CD4-positive, alpha-beta T cell treated with Interleukin-15 for 4 hours (primary cell): ENCODE data around the gene DPYSL3.
"Not testable (repeated sequence)": the region's sequence is repeated elsewhere in the genome, so short reads cannot be mapped to it uniquely, and the experiment has no call there.

Experiments
- DNase-seq: peaks from one replicate; pipeline ENCODE4 v3.0.0-alpha.2; 2020; ENCODE audit warnings: low spot score

Gene DPYSL3

DNA sequence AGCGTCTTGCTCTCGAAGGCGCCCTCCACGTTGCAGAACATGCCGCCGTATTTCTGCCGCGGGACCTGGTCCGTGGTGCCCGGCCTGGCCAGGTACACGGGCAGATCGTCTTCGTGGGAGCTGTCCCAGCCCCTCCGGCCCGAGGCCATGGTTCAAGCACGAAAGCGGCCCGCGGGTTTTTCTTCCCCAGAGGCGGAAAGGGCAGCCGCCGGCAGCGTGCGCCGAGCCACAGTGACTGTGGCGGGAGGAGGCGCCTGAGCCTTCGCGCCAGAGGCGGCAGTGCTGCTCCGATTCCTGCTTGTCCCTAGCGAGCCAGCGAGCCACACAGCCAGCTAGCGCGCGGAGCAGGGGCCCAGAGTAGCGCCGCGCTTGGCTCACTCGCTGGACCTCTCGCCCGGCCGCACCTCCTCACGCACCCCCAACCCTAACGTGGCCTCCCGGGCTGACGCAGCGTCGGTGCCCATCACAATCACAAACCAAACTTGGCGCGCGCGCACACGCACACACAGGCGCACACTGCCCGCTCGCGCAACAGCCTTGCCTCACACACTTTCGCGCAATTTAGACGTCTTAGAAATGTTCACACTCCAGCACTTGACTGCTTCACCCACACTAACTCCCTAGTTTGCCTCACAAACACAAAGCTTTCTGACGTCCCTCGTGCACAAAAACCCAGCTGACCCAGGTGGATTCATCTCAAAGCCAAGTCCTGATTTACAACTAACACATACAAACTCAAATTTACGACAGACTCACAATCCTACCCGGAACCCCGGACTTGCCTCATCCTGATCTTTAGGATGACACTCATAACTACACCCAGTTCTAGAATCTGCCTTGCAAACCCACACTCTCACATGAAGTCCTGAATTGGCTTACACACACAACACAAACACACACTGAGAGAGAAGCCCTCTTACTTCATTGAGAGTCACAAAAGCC, at the start of gene DPYSL3:
TSS of gene DPYSL3 (minus strand) at position 359 of the 942 bp plus-strand sequence. CDS start at position 149, 210 bp downstream.
- no peak for DNase-seq

DNA sequence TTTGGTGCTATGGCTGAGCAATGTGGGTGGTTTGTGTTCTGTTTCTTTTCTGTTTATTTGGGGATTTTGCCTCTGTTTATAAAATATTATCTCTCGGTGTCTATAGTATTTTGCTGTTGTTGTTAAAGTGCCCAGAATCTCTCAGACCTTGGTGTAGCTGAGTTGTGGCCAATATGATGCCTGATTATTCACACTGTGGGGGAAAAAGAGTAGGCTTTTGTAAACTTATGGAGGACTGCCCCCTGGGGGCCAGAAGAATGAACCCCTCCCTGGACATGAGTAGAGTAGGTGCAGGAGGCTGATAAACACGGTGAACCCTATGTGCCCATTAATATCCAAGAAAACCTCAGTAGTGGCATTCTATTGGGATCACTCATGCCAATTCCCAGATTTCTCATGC, 49.0 kb upstream of the DPYSL3 start:
- DNase-seq = no peak

DNA sequence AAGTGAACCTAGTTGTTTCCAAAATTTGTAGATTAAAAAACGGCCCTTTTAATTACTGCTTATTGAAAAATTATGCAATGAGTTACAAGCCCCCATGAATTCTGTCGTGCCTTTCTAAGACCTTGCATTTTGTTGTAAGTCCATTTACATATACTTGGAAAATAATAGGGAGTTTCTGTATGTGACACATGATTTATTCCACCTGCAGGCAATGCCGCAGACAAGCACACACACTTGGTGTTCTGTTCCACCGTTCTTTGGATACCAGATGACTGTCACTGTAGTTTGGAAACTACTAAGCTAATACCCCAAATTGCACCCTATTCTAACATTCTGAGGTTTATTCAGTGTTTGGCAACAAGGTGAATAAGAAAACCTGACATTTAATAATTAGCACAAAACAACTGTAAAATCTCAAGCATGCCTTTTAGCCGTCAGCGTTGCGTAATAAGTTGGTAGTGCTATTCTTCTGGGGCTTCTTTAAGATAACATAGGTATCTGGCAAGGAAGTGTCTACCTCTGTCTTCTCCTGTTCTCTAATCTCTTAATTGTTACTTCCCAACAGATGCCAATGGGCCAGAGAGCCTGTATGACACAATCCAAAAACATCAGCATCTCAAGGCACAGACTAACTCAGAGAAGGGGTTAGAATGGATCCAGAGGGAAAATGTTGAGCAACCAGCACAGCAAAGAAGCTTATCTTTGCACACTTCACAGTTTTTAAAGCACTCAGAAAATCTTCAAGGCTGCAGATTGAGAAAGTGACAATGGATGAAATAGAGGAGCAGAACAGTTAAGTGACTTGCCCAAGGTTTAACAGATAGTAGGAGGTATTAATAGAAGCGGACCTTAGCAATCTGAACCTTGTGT, 48.2 kb upstream of the DPYSL3 start:
- no peak for DNase-seq

DNA sequence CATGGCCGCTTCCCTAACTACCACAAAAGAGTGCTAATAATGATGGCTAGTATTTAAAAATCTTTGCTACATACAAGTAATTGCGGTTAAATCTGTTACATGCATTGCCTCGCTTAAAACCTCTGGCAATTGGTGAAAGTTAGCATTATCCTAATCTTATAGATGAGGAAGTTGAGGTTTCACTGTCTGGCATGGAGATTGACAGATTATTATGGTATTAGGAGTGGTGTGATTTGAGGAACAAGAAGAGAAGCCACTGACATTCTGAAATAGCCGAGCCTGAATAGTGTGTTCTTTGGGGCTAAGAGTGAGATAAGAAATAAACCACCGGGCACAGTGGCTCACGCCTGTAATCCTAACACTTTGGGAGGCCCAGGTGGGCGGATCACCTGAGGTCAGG, 45.3 kb upstream of the DPYSL3 start:
- DNase-seq = no peak

DNA sequence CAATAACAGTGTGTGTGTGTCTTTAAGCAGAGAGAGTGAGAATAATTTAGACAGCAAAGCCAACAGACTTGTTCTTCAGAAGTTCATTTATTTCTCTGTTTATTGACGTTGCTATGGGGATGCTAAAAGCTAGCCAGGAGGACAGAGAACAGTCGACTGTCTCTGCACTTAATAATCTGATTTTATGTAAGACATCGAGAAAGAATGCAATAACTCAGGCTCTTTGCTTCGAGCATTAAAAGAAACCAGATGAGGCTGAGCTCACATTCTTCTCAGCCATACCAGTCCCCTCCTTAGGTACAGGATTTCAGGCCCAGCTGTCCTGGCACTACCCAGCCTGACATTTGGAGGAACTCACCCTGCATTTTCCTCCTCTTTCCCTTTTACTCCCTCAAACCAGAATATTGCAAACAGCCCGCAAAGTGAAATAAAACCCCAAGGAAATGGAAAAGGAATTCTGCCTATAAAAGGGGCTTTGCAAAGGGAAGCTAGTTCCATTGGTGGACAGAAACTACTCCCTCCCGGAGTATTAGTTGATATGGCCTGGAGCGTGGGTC, 44.5 kb upstream of the DPYSL3 start:
- DNase-seq = no peak

DNA sequence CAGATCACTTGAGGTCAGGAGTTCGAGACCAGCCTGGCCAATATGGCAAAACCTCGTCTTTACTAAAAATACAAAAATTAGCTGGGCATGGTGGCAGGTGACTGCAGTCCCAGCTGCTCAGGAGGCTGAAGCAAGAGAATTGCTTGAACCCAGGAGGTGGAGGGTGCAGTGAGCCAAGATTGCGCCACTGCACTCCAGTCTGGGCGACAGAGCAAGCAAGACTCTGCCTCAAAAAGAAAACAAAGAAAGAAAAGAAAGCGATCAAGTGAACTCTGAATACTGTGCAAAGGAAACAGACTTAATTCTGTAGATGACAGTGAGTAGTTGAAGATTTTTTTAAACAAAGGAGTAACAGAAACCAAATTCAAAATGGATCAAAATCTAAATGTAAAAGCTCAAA, 43.9 kb upstream of the DPYSL3 start:
- DNase-seq = not testable (repeated sequence)

DNA sequence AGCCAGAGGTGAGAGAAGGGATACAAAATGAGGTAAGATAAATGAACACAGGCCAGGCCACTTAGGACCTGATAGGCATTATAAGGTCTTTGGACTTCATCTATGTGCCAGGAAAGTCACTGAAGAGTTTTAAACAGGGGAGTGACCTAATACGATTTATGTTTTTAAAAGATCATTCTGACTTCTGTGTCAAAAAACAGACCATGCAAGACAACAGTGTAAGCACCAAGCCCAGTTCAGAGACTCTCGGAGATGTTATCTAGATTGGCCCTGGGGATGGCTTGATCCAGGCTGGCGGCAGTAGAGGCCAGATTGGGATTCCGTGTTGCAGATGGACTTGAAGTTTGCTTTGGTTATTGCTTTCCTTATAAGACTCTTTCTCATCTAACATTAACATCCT, 43.0 kb upstream of the DPYSL3 start:
- DNase-seq = no peak

DNA sequence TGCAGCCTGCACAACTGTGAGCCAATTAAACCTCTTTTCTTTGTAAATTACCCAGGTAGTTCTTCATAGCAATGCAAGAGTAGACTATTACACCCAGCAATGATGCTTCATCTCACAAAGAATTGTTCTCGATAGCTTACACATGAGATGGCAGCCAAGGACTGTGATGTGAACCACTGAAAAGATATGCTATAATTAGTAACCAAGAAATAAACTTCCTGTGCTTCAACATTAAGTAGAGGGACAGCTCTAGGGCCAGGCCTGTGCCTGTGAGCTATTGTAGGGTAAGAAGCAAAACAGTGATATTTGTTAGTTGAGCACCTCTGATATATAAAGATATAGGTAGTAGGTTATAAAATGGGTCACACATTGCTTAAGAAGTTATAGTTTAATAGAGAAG, 41.8 kb upstream of the DPYSL3 start:
- no peak for DNase-seq

DNA sequence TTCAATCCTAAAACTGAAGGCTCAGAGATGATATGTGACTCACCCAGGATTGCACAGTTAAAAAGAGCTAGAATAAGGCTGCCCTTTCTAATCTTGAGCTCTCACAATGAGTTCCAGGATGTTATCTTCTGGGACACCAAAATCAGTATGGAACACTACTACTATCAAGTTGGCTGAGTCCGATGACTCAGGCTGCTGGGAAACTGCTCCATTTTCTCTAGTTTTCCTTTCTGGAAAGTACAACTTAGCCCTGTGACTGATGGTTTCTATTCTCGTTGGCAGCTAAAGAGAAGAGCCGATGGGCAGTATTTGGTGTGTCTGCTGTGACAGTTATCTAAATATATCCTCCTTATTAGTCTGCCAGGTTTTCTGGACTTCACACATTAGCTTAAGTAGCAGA, 37.9 kb upstream of the DPYSL3 start:
- no peak for DNase-seq

DNA sequence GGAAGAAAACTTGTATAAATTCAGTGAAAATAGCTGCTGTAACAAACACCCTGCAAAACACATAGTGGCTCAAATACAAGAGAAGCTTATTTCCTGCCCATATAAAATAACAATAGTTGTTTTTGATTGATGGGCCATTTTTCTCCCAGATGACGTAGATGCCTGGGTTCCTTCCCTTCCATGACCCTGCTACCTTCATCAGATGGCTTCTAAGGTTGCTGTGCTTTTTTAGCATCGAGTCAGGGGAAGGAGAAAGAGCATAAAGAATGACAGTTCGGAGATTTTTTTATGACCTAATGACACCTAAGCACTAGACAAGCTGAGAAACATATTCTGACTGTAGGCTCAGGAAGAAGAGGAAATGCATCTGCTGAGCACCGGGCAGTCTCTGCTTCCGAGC, 34.7 kb upstream of the DPYSL3 start:
- DNase-seq = no peak

DNA sequence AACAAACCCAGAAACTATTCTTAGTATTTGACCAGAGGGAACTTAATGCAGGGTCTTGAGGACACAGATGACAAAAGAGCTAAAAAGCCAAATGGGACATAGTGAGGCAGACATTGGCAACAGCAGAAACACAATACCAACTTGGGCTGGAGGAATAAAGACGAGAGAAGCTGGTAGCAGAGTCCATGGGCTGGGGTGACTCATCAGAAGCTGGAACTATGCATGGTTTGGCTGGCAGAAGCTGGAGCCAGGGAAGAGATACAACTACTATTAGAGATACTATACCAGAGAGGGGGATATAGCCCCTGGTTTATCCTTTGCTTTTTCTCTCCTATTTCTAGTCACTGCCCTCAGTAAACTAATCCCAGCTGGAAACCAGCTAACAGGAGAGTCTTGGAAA, 29.2 kb upstream of the DPYSL3 start:
- no peak for DNase-seq

DNA sequence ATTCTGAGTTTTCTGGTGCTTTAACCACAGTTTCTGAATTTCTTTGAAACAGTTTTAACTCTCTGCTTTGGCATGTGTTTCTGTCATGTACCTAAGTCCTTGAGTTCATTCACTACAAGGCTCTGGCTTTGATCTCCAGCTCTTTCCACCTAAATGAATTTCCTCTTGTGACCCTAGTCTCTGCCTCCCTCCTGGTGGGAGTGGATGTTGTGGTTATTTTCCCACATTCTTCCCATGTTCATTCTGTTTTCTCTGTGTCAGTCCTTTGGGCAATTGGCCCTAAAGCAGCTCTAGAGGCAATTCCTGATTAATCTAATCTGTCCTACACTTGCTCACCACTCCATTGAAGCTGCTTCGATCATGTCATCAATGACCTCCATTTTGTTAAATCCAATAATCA, 28.4 kb upstream of the DPYSL3 start:
- DNase-seq = no peak

DNA sequence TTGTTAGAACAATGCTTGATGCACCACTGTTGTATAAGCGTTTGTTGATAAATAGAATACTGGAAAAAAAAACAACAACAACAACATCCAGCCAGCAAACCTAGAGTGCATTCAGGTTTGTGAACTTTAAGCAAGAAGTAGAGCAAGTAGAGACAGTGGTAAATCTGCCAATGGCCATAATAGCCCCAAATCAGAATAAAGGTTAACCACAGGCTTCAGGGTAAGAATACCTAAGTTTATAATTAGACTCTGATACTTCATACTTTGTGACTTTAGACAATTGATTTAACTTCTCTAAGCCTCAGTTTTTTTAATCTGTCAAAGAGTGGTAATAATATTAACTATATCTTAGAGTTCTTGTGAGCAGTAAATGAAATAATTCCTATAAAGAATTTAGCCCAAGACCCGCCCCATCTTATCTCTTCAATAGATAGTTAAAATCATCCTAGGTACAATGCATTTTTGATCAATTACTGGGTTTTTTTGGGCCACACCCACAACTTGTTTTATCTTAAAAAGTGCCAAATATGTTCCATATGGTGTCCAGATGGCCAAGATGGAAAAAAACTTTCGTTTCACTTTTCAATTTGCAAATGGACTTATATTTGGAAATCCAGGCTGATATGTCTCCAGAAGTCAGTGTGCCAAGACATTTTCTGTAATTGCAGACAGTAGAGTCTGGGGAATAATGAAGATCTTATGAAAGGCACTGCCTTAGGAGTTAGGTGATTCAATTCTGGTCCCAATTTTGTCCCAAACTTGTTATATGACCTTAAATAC, 24.5 kb upstream of the DPYSL3 start:
- no peak for DNase-seq

DNA sequence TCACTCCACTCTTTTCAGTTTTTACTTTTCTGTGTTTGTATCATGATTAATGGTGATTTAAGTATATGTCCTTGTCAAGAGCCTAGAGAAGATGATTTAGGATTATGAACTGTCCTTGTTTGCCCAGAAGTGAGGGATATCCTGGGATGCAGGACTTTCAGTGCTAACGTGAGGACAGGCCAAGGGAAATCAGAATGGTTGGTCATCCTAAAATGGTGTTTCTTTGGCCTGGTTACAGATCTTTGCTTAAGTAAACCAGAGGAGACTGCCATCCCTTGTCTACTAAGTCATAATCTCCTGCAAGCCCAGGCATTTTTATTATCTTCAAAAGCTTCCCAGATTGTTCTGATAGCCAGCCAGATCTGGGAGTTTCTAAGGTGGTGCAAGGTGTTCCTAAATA, 22.3 kb upstream of the DPYSL3 start:
- DNase-seq = no peak

DNA sequence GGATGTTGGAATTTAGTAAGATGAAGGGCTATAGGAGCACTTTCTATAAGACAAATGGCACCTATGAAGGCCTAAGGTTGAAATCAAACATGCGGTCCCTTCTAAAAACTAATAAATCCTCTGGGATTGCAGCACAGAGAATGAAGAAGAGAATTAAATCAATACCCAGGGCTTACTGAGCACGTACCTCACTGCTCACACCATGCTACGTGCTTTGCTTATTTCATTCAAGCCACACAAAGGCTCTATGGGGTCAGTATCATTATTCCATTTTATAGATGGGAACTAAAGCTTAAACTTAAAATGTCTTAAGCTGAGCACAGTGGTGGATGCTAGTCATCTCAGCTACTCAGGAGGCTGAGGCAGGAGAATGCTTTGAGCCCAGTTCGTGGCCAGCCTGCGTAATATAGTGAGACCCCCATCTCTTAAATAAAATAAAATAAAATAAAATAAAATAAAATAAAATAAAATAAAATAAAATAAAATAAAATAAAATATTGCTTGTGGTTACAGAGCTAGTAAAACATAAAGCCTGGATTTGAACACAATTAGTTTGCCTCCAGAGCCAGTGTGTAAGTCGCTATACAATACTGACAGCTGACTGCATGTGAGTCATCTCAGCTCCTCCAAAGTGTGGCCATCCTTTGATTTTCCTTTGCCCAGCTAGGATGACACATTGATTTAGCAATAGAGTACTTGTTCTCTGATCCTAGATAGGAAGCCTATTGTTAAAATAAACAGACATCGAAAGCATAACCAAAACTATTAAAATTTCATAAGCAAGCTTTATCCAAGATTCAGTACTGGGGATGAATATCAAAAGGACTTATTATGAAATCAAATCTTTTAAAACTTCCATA, 20.9 kb upstream of the DPYSL3 start:
- DNase-seq = no peak

DNA sequence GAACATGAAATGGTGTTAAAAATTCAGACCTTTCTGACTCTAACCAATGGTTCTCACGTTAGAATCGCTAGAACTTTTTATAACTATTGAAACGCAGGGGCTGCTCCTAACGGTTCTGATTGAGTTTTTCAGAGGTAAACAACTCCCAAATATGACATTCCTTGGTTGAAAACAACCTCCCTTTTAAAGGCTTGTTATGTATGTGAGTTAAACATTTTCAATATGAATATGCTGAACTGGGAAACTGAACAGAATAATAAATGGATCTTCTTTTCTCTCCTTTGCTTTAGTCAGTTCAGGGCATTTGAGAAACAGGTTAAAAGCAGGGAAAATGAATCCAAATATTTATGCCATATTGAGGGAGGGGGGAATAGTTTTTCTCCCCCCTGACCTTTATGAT, 13.2 kb upstream of the DPYSL3 start:
- no peak for DNase-seq

DNA sequence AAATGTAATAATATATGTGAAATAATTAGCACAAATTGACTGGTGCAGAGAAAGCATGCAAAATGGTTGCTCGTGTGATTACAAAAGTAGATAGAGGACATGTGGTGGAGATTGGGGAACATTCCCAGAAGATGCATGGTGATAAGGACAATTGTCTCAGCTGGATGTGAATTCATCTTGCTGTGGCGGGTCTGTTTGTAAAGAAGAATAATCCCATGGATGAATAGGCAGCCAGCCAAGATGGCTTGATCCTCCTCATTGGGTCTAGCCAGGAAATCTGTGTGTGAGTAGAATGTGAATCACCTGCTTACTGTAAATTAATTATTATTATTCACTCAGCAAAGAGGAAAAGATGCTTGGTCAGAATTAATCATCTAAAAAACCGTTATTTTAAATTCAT, 12.6 kb upstream of the DPYSL3 start:
- DNase-seq = no peak

DNA sequence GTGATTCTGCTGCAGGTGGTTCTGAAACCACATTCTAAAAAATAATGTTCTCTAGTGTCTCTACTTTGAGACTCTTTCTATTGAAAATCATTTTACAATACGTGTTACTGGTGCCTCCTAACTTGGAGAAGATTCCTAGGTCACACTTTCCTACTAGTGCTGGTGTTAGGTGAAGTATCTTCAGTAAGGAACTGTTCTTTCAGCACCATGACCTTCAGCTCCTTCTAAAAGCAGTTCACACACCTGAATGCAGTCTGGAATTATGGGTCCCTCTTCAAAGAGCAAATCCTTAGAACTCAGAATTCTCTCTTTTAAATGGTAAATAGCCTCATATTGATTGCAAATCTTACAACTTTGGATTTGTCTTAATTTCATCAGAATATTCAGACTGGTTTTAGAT, 10.6 kb upstream of the DPYSL3 start:
- no peak for DNase-seq

DNA sequence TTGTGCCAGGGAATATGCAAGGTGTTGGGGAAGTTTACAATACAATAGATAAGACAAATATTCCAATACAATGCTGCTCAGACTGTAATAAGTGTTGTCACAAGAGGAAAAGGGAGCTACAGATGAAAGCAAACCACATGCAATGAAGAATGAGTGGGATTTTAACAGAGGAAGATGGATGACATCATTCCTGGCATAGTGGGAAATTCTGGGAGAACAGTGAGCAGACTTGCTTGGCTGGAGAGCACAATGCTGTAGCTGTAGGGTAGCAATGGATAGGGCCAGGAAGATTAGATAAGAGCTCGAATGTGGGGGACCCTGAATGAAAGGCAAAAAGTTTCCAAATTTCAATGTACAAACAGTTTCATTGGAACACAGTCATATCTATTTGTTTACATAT, 9.5 kb upstream of the DPYSL3 start:
- no peak for DNase-seq

DNA sequence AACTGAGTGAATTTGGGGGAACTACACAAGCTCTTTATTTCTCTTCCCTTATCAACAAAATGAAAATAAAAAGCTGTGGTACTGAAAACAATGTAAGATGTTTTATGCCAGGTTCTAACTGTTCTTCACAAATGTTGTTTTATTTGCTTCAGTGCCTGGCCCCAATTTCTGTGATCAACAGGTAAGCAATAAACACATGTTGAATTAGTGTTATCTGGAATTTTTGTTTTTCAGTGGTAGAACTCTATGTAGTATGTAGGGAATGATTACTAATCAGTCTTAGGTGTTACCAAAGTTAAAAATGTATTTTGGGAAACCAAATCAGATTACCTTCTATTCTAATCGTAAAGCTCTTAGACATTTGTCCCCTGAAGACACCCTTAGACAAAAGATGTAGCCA, 7.5 kb upstream of the DPYSL3 start:
- no peak for DNase-seq

DNA sequence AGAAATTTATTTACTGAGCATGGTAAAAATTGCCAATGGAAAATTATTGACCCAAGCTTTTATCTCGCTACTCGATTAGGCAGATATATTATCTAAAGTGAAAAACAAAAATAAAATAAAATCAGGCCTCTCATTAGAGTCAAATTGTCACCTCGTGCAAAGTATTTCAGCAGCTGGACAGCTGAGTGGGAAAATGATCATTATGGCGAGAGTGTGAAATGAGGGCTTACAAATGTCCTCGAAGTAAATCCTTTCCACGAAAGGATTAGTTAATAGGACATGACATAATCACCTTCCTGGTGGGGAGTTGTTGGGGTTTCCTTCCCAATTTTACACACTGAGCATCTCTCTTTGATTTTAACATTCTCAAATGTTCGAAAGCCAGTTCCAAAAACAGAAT, 5.4 kb upstream of the DPYSL3 start:
- DNase-seq = no peak
